HG03025 (cell line): ENCODE data around the gene ACAD9.
"Not testable (repeated sequence)": the region's sequence is repeated elsewhere in the genome, so short reads cannot be mapped to it uniquely, and the experiment has no call there.

Source experiments
- ATAC-seq: cut with Tn5 transposase; IDR thresholded peaks from one replicate; pipeline ENCODE4 v1.9.1; 2021; ENCODE audit warnings: mild to moderate bottlenecking, moderate library complexity; ENCODE audit not compliant: unreplicated experiment, low FRiP score

Gene ACAD9

GRCh38 chr3:128879125-128879969 lies at the start of gene ACAD9:
TSS of gene ACAD9 (plus strand) at chr3:128879620. CDS start at chr3:128879692, 72 bp downstream.
- peak; percentile 91 for ATAC-seq

GRCh38 chr3:128829925-128830625 lies 49.3 kb upstream of the ACAD9 start:
- not testable (repeated sequence) for ATAC-seq

GRCh38 chr3:128830762-128831161 lies 48.7 kb upstream of the ACAD9 start:
- not testable (repeated sequence) for ATAC-seq

GRCh38 chr3:128832979-128833378 lies 46.4 kb upstream of the ACAD9 start:
- not testable (repeated sequence) for ATAC-seq

GRCh38 chr3:128835096-128835495 lies 44.3 kb upstream of the ACAD9 start:
- ATAC-seq = no peak

- ATAC-seq = no peak
Measured at GRCh38 chr3:128841926-128842920, 37.2 kb upstream of the ACAD9 start.

GRCh38 chr3:128844502-128844901 lies 34.9 kb upstream of the ACAD9 start:
- no peak for ATAC-seq

- no peak for ATAC-seq
Measured at GRCh38 chr3:128845119-128845777, 34.2 kb upstream of the ACAD9 start.

GRCh38 chr3:128845778-128846485 lies 33.5 kb upstream of the ACAD9 start:
- no peak for ATAC-seq

- no peak for ATAC-seq
Measured at GRCh38 chr3:128846486-128846891, 32.9 kb upstream of the ACAD9 start.

GRCh38 chr3:128847666-128848370 lies 31.6 kb upstream of the ACAD9 start:
- ATAC-seq = no peak

GRCh38 chr3:128848936-128849335 lies 30.5 kb upstream of the ACAD9 start:
- ATAC-seq = no peak

GRCh38 chr3:128849911-128850455 lies 29.4 kb upstream of the ACAD9 start:
- ATAC-seq = no peak

GRCh38 chr3:128850544-128850943 lies 28.9 kb upstream of the ACAD9 start:
- ATAC-seq = no peak

- no peak for ATAC-seq
Measured at GRCh38 chr3:128851601-128852000, 27.8 kb upstream of the ACAD9 start.

- ATAC-seq = no peak
Measured at GRCh38 chr3:128853826-128854225, 25.6 kb upstream of the ACAD9 start.

- no peak for ATAC-seq
Measured at GRCh38 chr3:128854475-128854874, 24.9 kb upstream of the ACAD9 start.

- ATAC-seq = no peak
Measured at GRCh38 chr3:128855569-128855968, 23.9 kb upstream of the ACAD9 start.
